ENCODE measurements around the gene KMT2A. TPM values are rescaled to one million over a fixed set of nuclear protein-coding genes. Genes with fewer than 3 reads are reported as not detected.

KMT2A gene
- total and polyA plus RNA-seq, 10 of the 15 experiments (the other 5 are each of a cell fraction or from before 2014, with no cell fraction given), result 6.1 to 56.9 (median 25.4) TPM

DNA sequence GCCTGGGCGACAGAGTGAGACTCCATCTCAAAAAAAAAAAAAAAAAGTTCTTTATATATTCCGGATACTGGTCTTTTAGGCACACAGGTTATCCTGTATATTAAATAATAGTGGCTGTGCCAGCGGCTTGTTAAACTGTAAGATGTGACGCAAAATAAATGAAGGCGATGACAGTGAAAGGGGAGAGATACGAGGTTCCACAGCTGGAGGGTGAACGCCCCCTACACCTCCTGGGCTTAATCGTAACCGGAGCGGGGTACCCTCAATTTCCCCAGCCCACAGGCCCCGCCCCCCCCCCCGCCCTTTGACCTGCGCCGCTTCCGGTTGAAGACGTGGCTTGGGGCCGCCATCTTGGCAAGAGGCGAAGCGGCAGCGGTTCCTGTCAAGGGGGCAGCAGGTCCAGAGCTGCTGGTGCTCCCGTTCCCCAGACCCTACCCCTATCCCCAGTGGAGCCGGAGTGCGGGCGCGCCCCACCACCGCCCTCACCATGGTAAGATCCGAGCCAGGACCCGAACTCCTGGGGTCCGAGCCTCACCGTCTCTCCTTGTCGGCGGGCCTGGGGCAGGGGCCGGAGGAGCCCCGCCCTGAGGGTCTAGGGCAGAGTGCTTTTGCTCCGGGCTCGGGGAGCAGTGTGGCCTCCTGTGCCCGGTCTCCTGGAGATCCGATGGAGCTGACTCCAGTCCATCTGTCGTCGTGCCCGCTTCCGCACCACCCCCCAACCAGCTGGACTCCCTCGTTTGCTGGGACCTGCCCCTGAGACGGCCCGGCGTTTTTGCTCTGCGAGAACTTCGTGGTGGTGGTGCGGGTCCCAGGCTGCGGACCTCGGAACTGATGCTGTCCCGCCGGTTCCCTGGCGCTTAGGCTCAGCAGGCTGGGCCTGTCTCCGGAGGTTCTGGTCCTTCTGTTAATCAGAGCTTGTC, 136.0 kb downstream of the KMT2A start, which contains the start of gene ARCN1 (continued):
- TF ChIP-seq, protein P1, sequence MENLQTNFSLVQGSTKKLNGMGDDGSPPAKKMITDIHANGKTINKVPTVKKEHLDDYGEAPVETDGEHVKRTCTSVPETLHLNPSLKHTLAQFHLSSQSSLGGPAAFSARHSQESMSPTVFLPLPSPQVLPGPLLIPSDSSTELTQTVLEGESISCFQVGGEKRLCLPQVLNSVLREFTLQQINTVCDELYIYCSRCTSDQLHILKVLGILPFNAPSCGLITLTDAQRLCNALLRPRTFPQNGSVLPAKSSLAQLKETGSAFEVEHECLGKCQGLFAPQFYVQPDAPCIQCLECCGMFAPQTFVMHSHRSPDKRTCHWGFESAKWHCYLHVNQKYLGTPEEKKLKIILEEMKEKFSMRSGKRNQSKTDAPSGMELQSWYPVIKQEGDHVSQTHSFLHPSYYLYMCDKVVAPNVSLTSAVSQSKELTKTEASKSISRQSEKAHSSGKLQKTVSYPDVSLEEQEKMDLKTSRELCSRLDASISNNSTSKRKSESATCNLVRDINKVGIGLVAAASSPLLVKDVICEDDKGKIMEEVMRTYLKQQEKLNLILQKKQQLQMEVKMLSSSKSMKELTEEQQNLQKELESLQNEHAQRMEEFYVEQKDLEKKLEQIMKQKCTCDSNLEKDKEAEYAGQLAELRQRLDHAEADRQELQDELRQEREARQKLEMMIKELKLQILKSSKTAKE (IDR thresholded peaks at IDR 0.05; ENCODE audit: low read depth, poor library complexity, severe bottlenecking), result peak; percentile 33
- TF ChIP-seq, protein P2, sequence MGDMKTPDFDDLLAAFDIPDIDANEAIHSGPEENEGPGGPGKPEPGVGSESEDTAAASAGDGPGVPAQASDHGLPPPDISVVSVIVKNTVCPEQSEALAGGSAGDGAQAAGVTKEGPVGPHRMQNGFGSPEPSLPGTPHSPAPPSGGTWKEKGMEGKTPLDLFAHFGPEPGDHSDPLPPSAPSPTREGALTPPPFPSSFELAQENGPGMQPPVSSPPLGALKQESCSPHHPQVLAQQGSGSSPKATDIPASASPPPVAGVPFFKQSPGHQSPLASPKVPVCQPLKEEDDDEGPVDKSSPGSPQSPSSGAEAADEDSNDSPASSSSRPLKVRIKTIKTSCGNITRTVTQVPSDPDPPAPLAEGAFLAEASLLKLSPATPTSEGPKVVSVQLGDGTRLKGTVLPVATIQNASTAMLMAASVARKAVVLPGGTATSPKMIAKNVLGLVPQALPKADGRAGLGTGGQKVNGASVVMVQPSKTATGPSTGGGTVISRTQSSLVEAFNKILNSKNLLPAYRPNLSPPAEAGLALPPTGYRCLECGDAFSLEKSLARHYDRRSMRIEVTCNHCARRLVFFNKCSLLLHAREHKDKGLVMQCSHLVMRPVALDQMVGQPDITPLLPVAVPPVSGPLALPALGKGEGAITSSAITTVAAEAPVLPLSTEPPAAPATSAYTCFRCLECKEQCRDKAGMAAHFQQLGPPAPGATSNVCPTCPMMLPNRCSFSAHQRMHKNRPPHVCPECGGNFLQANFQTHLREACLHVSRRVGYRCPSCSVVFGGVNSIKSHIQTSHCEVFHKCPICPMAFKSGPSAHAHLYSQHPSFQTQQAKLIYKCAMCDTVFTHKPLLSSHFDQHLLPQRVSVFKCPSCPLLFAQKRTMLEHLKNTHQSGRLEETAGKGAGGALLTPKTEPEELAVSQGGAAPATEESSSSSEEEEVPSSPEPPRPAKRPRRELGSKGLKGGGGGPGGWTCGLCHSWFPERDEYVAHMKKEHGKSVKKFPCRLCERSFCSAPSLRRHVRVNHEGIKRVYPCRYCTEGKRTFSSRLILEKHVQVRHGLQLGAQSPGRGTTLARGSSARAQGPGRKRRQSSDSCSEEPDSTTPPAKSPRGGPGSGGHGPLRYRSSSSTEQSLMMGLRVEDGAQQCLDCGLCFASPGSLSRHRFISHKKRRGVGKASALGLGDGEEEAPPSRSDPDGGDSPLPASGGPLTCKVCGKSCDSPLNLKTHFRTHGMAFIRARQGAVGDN (IDR thresholded peaks at IDR 0.05), result 0 out of 2 replicates have a peak, but pooled peaks have one; percentile 19
- TF ChIP-seq RBBP5 (conservative IDR thresholded peaks at IDR 0.05) (no peak), BHLHE40 (IDR thresholded peaks at IDR 0.05; ENCODE audit: borderline replicate concordance in 1 of 2, low read depth in 2 of 2, low read length in 1 of 2) (peak in 1 of 2 experiments; percentile 30; a peak in 1 of 4 replicates), ZNF24 (IDR thresholded peaks at IDR 0.05) (no peak), CBX3 (IDR thresholded peaks at IDR 0.05; ENCODE audit: borderline replicate concordance, low read depth) (no peak), KDM1A (IDR thresholded peaks at IDR 0.05; ENCODE audit: borderline replicate concordance) (no peak), SMARCA5 (IDR thresholded peaks at IDR 0.05) (no peak), ESRRA (IDR thresholded peaks at IDR 0.05; ENCODE audit: low read length) (no peak)
- TF ChIP-seq, protein P3, sequence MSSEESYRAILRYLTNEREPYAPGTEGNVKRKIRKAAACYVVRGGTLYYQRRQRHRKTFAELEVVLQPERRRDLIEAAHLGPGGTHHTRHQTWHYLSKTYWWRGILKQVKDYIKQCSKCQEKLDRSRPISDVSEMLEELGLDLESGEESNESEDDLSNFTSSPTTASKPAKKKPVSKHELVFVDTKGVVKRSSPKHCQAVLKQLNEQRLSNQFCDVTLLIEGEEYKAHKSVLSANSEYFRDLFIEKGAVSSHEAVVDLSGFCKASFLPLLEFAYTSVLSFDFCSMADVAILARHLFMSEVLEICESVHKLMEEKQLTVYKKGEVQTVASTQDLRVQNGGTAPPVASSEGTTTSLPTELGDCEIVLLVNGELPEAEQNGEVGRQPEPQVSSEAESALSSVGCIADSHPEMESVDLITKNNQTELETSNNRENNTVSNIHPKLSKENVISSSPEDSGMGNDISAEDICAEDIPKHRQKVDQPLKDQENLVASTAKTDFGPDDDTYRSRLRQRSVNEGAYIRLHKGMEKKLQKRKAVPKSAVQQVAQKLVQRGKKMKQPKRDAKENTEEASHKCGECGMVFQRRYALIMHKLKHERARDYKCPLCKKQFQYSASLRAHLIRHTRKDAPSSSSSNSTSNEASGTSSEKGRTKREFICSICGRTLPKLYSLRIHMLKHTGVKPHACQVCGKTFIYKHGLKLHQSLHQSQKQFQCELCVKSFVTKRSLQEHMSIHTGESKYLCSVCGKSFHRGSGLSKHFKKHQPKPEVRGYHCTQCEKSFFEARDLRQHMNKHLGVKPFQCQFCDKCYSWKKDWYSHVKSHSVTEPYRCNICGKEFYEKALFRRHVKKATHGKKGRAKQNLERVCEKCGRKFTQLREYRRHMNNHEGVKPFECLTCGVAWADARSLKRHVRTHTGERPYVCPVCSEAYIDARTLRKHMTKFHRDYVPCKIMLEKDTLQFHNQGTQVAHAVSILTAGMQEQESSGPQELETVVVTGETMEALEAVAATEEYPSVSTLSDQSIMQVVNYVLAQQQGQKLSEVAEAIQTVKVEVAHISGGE (CRISPR knock-in tag; IDR thresholded peaks at IDR 0.05), result no peak
- TF ChIP-seq, protein P4, sequence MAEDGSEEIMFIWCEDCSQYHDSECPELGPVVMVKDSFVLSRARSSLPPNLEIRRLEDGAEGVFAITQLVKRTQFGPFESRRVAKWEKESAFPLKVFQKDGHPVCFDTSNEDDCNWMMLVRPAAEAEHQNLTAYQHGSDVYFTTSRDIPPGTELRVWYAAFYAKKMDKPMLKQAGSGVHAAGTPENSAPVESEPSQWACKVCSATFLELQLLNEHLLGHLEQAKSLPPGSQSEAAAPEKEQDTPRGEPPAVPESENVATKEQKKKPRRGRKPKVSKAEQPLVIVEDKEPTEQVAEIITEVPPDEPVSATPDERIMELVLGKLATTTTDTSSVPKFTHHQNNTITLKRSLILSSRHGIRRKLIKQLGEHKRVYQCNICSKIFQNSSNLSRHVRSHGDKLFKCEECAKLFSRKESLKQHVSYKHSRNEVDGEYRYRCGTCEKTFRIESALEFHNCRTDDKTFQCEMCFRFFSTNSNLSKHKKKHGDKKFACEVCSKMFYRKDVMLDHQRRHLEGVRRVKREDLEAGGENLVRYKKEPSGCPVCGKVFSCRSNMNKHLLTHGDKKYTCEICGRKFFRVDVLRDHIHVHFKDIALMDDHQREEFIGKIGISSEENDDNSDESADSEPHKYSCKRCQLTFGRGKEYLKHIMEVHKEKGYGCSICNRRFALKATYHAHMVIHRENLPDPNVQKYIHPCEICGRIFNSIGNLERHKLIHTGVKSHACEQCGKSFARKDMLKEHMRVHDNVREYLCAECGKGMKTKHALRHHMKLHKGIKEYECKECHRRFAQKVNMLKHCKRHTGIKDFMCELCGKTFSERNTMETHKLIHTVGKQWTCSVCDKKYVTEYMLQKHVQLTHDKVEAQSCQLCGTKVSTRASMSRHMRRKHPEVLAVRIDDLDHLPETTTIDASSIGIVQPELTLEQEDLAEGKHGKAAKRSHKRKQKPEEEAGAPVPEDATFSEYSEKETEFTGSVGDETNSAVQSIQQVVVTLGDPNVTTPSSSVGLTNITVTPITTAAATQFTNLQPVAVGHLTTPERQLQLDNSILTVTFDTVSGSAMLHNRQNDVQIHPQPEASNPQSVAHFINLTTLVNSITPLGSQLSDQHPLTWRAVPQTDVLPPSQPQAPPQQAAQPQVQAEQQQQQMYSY (CRISPR knock-in tag; IDR thresholded peaks at IDR 0.05), result no peak
